Osteoblast (primary cell): Measurements from ENCODE around the gene ST8SIA1. TPM values are rescaled to one million over a fixed set of nuclear protein-coding genes. Genes with fewer than 3 reads are reported as not detected.

Experiments
- DNase-seq: peaks from one replicate; pipeline ENCODE4 v3.0.0; 2011; ENCODE audit warnings: low spot score, mixed read lengths; ENCODE audit not compliant: insufficient read length; ENCODE audit errors: missing footprints
- H2AFZ ChIP-seq: 2 replicates; pipeline ENCODE4 v1.6.0; 2011; ENCODE audit warnings: mild to moderate bottlenecking, low read length
- H3K27ac ChIP-seq: 2 replicates; pipeline ENCODE4 v1.5.1; 2011; ENCODE audit warnings: mild to moderate bottlenecking, low read depth, low read length, moderate library complexity
- H3K27me3 ChIP-seq: 2 replicates; pipeline ENCODE4 v1.6.0; 2012; ENCODE audit warnings: mild to moderate bottlenecking, control low read depth, inconsistent platforms, low read length, moderate library complexity; ENCODE audit not compliant: insufficient read depth
- H3K36me3 ChIP-seq: 2 replicates; pipeline ENCODE4 v1.5.1; 2011; ENCODE audit warnings: mild to moderate bottlenecking, low read length, control low read depth, moderate library complexity; ENCODE audit not compliant: insufficient read depth
- H3K4me1 ChIP-seq: 2 replicates; pipeline ENCODE4 v1.5.1; 2011; ENCODE audit warnings: mild to moderate bottlenecking, low read length, control low read depth, moderate library complexity; ENCODE audit not compliant: insufficient read depth
- H3K4me2 ChIP-seq: 2 replicates; pipeline ENCODE4 v1.6.0; 2011; ENCODE audit warnings: mild to moderate bottlenecking, low read length; ENCODE audit not compliant: insufficient read depth
- H3K4me3 ChIP-seq: fragments of 200-600 bp; sonication (generic); 3 replicates; pipeline ENCODE4 v1.5.1; 2012; ENCODE audit warnings: mild to moderate bottlenecking, low read length, inconsistent platforms; ENCODE audit not compliant: insufficient read depth
- H3K79me2 ChIP-seq: 2 replicates; pipeline ENCODE4 v1.6.0; 2012; ENCODE audit warnings: mild to moderate bottlenecking, low read length, control low read depth, inconsistent platforms; ENCODE audit not compliant: insufficient read depth
- H3K9me3 ChIP-seq: 2 replicates; pipeline ENCODE4 v1.5.1; 2011; ENCODE audit warnings: low read depth, low read length, control low read depth
- H4K20me1 ChIP-seq: 2 replicates; pipeline ENCODE4 v1.6.0; 2012; ENCODE audit warnings: mild to moderate bottlenecking, low read length, control low read depth; ENCODE audit not compliant: insufficient read depth
- CTCF ChIP-seq: IDR thresholded peaks from 2 replicates; pipeline ENCODE4 v1.5.1; 2011; ENCODE audit warnings: mild to moderate bottlenecking, low read depth, low read length, moderate library complexity; ENCODE audit errors: extremely low read depth
- total RNA-seq: library from RNA; depleted of rRNA; stranded (reverse); fragments of >200 nt; gene quantifications from 2 replicates; pipeline ENCODE4 v1.2.3, GENCODE V29; 2012

The ST8SIA1 gene
- total RNA-seq, 1 donor: 6.2 TPM

GRCh38 chr12:22339691-22340090 lies 5.2 kb upstream of the ST8SIA1 start:
- TF ChIP-seq CTCF: no peak
- Histone ChIP-seq H3K4me3 (no peak overlapping the region), H3K4me2 (no peak overlapping the region), H3K79me2 (no peaks in the 10 kb centered on the region), H3K27me3 (peaks cover 9% of the 10 kb centered on the region), H2AFZ (no peak overlapping the region), H4K20me1 (no peaks in the 10 kb centered on the region), H3K36me3 (no peaks in the 10 kb centered on the region), H3K4me1 (peaks cover 6% of the 10 kb centered on the region), H3K9me3 (no peaks in the 10 kb centered on the region), H3K27ac (no peak overlapping the region)
- no peak for DNase-seq

- H3K36me3 ChIP-seq: no peaks in the 10 kb centered on the region
- H3K4me3 ChIP-seq: peak overlapping the region; percentile 77
- no peaks in the 10 kb centered on the region for H3K79me2 ChIP-seq
- peaks cover 29% of the 10 kb centered on the region for H3K27me3 ChIP-seq
- peak overlapping the region; percentile 94 for H3K4me2 ChIP-seq
- no peaks in the 10 kb centered on the region for H4K20me1 ChIP-seq
- H2AFZ ChIP-seq: peak overlapping the region; percentile 77
- no peak overlapping the region for H3K27ac ChIP-seq
- no peaks in the 10 kb centered on the region for H3K9me3 ChIP-seq
- peak; percentile 39 for TF ChIP-seq CTCF
- DNase-seq: no peak
- peaks cover 12% of the 10 kb centered on the region for H3K4me1 ChIP-seq
These were observed 1.3 kb upstream of the ST8SIA1 start for GRCh38 chr12:22335794-22336166.

GRCh38 chr12:22333713-22334409 lies 646 bp downstream of the ST8SIA1 start:
- Histone ChIP-seq H3K79me2 (no peaks in the 10 kb centered on the region), H3K27ac (no peak overlapping the region), H3K36me3 (no peaks in the 10 kb centered on the region), H3K4me2 (peak overlapping the region; percentile 94), H4K20me1 (no peaks in the 10 kb centered on the region), H3K4me3 (peak overlapping the region; percentile 77), H3K27me3 (peaks cover 34% of the 10 kb centered on the region), H2AFZ (no peak overlapping the region), H3K9me3 (no peaks in the 10 kb centered on the region), H3K4me1 (peaks cover 12% of the 10 kb centered on the region)
- no peak for TF ChIP-seq CTCF
- peak; percentile 66 for DNase-seq

- Histone ChIP-seq H2AFZ (no peak overlapping the region), H3K9me3 (no peaks in the 10 kb centered on the region), H3K4me1 (peaks cover 12% of the 10 kb centered on the region), H3K36me3 (no peaks in the 10 kb centered on the region), H3K4me3 (peak overlapping the region; percentile 77), H3K79me2 (no peaks in the 10 kb centered on the region), H3K27ac (no peak overlapping the region), H3K4me2 (peak overlapping the region; percentile 94), H4K20me1 (no peaks in the 10 kb centered on the region), H3K27me3 (peaks cover 34% of the 10 kb centered on the region)
- no peak for TF ChIP-seq CTCF
- DNase-seq: peak; percentile 50
These were observed 1.3 kb downstream of the ST8SIA1 start for GRCh38 chr12:22333186-22333712.
